GM21381 (cell line): ENCODE results near the gene C1orf52.
"Not testable (repeated sequence)": the region's sequence is repeated elsewhere in the genome, so short reads cannot be mapped to it uniquely, and the experiment has no call there.

Experiments used
- ATAC-seq: cut with Tn5 transposase; IDR thresholded peaks from one replicate; pipeline ENCODE4 v1.9.1; 2021; ENCODE audit warnings: mild to moderate bottlenecking, moderate library complexity; ENCODE audit not compliant: unreplicated experiment

Gene C1orf52

GRCh38 chr1:85278853-85279314 lies 19.4 kb upstream of the C1orf52 start:
- ATAC-seq, result no peak

- no peak for ATAC-seq
Observed at GRCh38 chr1:85277802-85278201, 18.3 kb upstream of the C1orf52 start.

DNA sequence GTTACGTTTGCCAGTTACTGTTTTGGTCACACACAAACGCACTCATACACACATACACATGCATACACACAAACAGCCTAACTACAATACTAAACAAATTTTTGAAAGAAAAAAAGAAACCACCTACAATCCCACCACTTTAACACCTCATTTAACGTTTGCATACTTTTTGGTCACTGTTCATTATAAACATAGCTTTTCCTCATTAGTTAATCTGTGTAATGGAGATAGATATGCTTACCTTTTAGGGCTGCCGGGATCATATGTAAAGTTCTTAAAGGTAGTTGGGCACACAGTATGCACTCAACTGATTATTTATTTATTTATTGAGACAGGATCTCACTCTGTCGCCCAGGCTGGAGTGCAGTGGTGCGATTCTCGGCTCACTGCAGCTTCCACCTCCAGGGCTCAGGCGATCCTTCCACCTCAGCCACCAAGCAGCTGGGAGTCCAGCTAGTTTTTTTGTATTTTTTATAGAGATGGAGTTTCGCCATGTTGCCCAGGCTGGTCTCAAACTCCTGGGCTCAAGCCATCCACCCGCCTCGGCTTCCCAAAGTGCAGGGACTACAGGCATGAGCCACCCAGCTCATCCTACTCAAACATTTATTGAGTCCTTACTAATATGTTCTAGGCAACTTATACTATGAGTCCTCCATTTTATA lies 17.6 kb upstream of the C1orf52 start:
- ATAC-seq, result no peak

GRCh38 chr1:85276215-85276977 lies 16.9 kb upstream of the C1orf52 start, which contains the start of gene BCL10:
TSS of gene BCL10 (minus strand) at chr1:85276632. CDS start at chr1:85276352, 280 bp downstream.
- ATAC-seq, result peak; percentile 96

DNA sequence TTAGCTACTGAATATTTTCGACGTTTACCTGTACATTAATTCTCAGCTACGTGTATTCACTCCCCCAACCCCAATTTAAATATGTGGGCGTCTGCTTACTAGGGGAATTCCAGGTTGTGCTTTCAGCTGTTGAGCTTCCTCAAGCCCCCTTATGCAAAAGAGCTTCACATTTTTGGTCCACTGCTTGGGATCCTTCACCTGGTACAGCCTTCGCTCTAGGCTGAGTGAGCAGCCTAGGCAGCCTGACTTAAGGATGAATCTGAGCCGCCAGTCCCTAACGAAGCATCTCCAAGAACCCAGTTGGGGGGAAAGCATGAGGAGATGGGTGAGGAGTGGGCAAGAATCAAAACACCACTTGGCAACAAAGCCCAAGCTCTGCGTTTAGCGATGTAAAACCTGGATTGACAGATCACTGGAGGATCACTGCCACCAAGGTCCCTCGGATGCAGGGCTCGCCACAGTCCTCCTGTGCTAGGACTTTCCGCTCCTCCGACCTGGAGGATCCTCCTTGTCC lies 16.3 kb upstream of the C1orf52 start:
- ATAC-seq, result no peak

DNA sequence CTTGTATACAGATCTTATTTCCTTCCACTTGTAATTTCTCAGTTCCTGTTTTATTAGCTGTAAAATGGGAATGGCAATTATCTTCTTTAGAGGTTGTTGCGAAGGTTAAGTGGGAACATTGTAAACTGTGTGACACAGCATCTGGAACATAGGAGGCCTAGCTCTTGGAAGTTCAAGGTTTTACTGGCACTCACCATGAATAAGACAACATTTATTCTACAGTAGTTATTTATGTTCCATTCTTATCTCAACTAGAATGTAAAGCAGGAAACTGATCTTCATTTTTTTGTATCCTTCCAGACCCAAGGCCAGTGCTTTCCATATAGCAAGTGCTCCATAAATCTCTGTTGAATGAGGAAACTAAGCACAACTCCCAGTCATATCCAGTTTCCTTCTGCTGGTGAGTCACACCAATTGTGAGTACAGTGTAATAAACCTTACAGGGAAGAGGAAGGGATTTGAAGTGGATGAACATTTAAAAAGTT lies 15.5 kb upstream of the C1orf52 start:
- no peak for ATAC-seq

DNA sequence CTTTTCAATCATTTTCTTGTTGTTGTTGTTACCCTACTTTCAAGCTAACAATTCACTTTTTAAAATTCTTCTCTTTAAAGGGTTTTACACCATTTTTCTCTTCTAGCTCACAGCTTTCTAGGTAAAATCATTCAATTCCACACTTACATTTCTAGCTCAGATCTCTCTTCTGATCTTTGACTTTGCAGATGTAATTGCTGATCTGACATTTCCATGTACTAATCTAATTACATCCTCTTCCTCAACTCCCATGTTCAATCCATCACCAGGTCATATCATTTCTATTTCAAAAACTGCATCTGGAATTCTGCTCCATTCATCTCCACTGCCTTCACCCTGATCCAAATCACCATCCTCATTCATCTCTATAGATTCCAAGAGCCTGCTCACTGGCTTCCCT lies 13.9 kb upstream of the C1orf52 start:
- ATAC-seq, result no peak

GRCh38 chr1:85268801-85269585 lies 9.5 kb upstream of the C1orf52 start:
- ATAC-seq, result no peak

- no peak for ATAC-seq
Observed at GRCh38 chr1:85267313-85267712, 7.9 kb upstream of the C1orf52 start.

DNA sequence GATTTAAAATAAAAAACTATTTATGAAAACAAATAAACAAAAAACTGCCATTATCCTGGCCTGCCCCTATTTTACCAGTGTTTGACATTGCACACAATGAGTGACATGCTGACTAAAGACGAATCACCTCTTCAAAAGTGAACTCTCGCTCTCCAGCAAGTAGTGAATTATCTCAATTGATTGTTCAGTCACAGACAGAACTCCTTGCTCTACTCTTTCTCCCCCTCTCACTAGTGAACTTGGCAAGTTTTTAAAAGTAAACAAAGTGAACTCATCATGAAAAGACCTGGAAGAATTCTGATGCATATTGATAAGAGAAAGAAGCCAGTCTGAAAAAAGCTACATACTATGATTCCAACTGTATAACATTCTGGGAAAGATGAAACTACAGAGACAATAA lies 4.7 kb upstream of the C1orf52 start:
- no peak for ATAC-seq

DNA sequence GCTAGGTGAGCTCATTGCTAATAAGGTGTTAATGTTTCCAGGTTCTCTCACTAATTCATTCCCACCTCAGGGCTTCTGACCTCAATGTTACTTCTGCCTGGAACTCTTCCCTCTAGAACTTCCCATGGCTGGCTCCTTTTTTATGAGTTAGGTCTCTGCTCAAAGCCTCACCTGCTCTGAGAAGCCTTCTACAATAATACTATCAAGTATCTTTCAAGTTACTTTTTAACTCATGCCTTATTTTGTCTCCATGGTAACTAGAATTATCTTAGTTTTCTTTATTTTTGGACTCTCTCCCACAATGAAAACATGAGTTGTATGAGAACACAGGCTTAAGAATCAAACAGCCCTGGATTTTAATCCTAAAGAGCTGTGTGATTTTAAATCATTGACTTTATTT lies 3.5 kb upstream of the C1orf52 start:
- no peak for ATAC-seq

DNA sequence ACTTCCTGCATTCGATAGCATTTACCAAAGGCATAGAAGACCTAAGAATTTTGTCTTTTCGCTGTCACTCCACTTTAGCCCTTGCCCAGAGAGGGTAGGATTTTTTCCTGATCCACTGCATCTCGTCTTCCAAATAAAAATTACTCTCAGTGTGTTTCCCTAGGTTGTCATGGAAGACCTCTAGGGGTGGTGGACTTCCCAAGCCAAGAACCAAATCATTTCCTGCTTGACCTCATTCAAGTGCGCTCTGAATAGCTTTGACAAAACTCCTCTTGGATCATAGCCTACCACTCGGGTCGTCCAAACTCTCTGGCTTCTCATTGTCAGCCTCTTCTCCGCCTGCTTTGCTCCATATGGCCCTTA lies 431 bp upstream of the C1orf52 start:
- no peak for ATAC-seq

DNA sequence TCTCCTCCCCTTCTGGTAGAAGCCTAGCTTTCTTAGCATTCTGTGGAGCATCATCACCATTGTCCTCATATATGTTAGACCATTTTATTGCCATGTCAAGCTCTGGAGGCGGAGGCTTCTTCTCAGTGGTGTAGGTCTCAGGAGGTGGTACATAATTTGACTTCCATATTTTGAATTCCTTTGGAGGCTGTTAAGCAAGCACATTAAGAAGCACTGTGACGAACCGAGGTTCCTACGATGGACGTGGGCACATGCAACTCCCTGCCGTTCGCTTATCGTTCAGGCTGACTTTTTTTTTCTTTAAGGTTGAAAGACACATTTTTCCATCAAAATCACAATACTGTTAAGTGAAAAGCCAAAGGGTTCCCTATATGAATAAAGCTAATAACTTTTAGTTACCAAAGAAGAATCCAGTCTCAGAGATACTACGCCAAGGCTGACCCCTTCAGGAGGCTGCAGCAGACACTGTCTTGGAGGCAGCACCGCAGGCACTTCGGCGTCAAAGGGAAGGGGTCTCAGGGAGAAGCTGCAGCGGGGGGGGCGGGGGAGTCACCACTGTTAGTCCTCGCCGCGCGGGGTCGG lies 835 bp downstream of the C1orf52 start:
- no peak for ATAC-seq

- ATAC-seq, result not testable (repeated sequence)
Observed at GRCh38 chr1:85249042-85249441, 10.4 kb downstream of the C1orf52 start.

GRCh38 chr1:85245891-85246290 lies 13.6 kb downstream of the C1orf52 start:
- no peak for ATAC-seq

DNA sequence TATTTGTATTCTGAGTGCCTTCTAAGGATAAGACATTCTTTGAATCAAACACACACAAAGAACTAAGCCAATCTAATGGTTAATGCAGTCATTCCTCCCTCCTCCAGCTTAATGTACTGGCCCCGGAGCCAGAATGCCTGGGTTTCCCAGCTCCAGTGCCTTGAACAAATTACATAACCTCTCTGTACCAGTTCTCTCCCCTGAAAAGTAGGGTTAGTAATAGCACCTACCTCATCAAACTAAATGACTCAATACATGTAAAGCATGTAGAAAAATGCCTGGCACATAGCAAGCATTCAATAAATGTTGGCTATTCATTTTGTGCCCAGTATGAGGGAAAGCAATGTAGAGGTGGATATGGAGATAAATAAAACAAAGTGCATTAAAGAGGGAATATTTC lies 14.0 kb downstream of the C1orf52 start:
- no peak for ATAC-seq

- ATAC-seq, result no peak
Observed at GRCh38 chr1:85244271-85245061, 15.0 kb downstream of the C1orf52 start.

- ATAC-seq, result no peak
Observed at GRCh38 chr1:85243372-85243771, 16.1 kb downstream of the C1orf52 start.

DNA sequence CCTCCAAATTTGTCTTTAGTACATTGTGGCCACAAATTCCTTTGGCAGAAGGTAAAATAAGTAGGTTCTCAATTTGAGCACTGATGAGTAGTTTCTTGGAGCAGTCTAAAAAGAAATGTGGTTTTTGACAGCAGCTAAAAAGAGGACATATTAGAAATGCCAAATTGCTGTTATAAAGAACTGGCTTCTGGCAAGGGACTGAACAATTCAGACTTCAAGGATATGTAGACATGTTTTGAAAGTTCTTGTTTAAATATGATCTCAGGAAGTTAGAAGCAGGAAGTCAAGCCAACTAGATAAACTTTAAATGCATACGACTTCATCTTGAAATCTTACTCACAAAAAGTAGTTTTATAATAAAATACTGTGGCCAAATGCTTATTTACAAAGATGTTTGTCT lies 18.8 kb downstream of the C1orf52 start:
- ATAC-seq, result no peak

- no peak for ATAC-seq
Observed at GRCh38 chr1:85240174-85240601, 19.3 kb downstream of the C1orf52 start.
